NCI-H69 (cell line): ENCODE results near the gene C11orf58.

Experiments used
- DNase-seq: peaks from one replicate; lab custom pipeline; 2025; lab: John Stamatoyannopoulos, UW

Gene C11orf58

GRCh38 chr11:16785520-16786128 lies 47.2 kb downstream of the C11orf58 start:
- DNase-seq, result peak; percentile 67

GRCh38 chr11:16786131-16786530 lies 47.7 kb downstream of the C11orf58 start:
- no peak for DNase-seq

- no peak for DNase-seq
Observed at GRCh38 chr11:16787035-16787742, 48.7 kb downstream of the C11orf58 start.

- DNase-seq, result peak; percentile 73
Observed at GRCh38 chr11:16788141-16789062, 50.0 kb downstream of the C11orf58 start.

GRCh38 chr11:16789063-16789420 lies 50.6 kb downstream of the C11orf58 start:
- DNase-seq, result no peak

GRCh38 chr11:16789560-16790485 lies 51.4 kb downstream of the C11orf58 start:
- no peak for DNase-seq

- DNase-seq, result no peak
Observed at GRCh38 chr11:16790486-16791190, 52.2 kb downstream of the C11orf58 start.

GRCh38 chr11:16791191-16791961 lies 52.9 kb downstream of the C11orf58 start:
- DNase-seq, result no peak

- DNase-seq, result no peak
Observed at GRCh38 chr11:16792426-16792825, 54.0 kb downstream of the C11orf58 start.

GRCh38 chr11:16793009-16793408 lies 54.6 kb downstream of the C11orf58 start:
- DNase-seq, result no peak

GRCh38 chr11:16793511-16793910 lies 55.1 kb downstream of the C11orf58 start:
- no peak for DNase-seq

- DNase-seq, result no peak
Observed at GRCh38 chr11:16794047-16794818, 55.8 kb downstream of the C11orf58 start.

GRCh38 chr11:16795146-16795545 lies 56.7 kb downstream of the C11orf58 start:
- DNase-seq, result no peak

- no peak for DNase-seq
Observed at GRCh38 chr11:16796311-16796710, 57.9 kb downstream of the C11orf58 start.

- no peak for DNase-seq
Observed at GRCh38 chr11:16797776-16798175, 59.3 kb downstream of the C11orf58 start.

- DNase-seq, result no peak
Observed at GRCh38 chr11:16799221-16799620, 60.8 kb downstream of the C11orf58 start.

- DNase-seq, result peak; percentile 76
Observed at GRCh38 chr11:16799890-16800289, 61.4 kb downstream of the C11orf58 start.

GRCh38 chr11:16800382-16800781 lies 61.9 kb downstream of the C11orf58 start:
- DNase-seq, result peak; percentile 26

- no peak for DNase-seq
Observed at GRCh38 chr11:16801288-16801980, 63.0 kb downstream of the C11orf58 start.
